ENCODE results near the gene CALHM4. TPM values are rescaled to one million over a fixed set of nuclear protein-coding genes. Genes with fewer than 3 reads are reported as not detected.
A peak's percentile ranks its signal among the peaks of the same experiment; 100 is the strongest.
"Not testable (repeated sequence)": the region's sequence is repeated elsewhere in the genome, so short reads cannot be mapped to it uniquely, and the experiment has no call there.

CALHM4 gene
- total RNA-seq, 1 donor from 2014 or later: not detected

- no peak for DNase-seq
These were observed 23.9 kb downstream of the CALHM4 start for GRCh38 chr6:116577486-116577885.

GRCh38 chr6:116578335-116578734 lies 24.8 kb downstream of the CALHM4 start:
- no peak for DNase-seq

GRCh38 chr6:116579143-116579542 lies 25.6 kb downstream of the CALHM4 start:
- no peak for DNase-seq

GRCh38 chr6:116580198-116580597 lies 26.6 kb downstream of the CALHM4 start:
- DNase-seq: no peak

GRCh38 chr6:116586276-116586675 lies 32.7 kb downstream of the CALHM4 start:
- no peak for DNase-seq

GRCh38 chr6:116586738-116587137 lies 33.2 kb downstream of the CALHM4 start:
- DNase-seq: no peak

- no peak for DNase-seq
These were observed 41.7 kb downstream of the CALHM4 start for GRCh38 chr6:116595247-116595646.

- DNase-seq: peak; percentile 59
These were observed 43.3 kb downstream of the CALHM4 start for GRCh38 chr6:116596815-116597214.

- not testable (repeated sequence) for DNase-seq
These were observed 50.4 kb downstream of the CALHM4 start for GRCh38 chr6:116603916-116604315.

- not testable (repeated sequence) for DNase-seq
These were observed 51.3 kb downstream of the CALHM4 start for GRCh38 chr6:116604868-116605267.

GRCh38 chr6:116605935-116606334 lies 52.4 kb downstream of the CALHM4 start:
- DNase-seq: no peak

Other genes with a start within 250 kb of the CALHM4 start
- 47.4 TPM for gene DSE, start 182.8 kb upstream of the CALHM4 start, total RNA-seq
- not detected for gene CALHM6, start 92.4 kb upstream of the CALHM4 start, total RNA-seq
- gene CALHM5, start 42.1 kb upstream of the CALHM4 start, total RNA-seq: 1.9 TPM
- gene TRAPPC3L, start 8.1 kb upstream of the CALHM4 start, total RNA-seq: 0.31 TPM
- 18.0 TPM for gene RWDD1, start 17.8 kb downstream of the CALHM4 start, total RNA-seq
- gene RSPH4A, start 62.7 kb downstream of the CALHM4 start, total RNA-seq: 0.62 TPM
- gene ZUP1, start 115.0 kb downstream of the CALHM4 start, total RNA-seq: 15.9 TPM
- gene KPNA5, start 127.5 kb downstream of the CALHM4 start, total RNA-seq: 19.2 TPM
- gene FAM162B, start 212.0 kb downstream of the CALHM4 start, total RNA-seq: 7.9 TPM

Data from tongue (tissue), 2 donors.